Fibroblast of skin of left biceps (primary cell): ENCODE data around the gene HNRNPA2B1.
"Not testable (repeated sequence)": the region's sequence is repeated elsewhere in the genome, so short reads cannot be mapped to it uniquely, and the experiment has no call there.

Experiments used
- DNase-seq, 2 experiments: peaks; one replicate each; pipeline ENCODE4 v3.0.0-alpha.2; 2013; ENCODE audit warnings: low read depth in 2 of 2

Gene HNRNPA2B1

DNA sequence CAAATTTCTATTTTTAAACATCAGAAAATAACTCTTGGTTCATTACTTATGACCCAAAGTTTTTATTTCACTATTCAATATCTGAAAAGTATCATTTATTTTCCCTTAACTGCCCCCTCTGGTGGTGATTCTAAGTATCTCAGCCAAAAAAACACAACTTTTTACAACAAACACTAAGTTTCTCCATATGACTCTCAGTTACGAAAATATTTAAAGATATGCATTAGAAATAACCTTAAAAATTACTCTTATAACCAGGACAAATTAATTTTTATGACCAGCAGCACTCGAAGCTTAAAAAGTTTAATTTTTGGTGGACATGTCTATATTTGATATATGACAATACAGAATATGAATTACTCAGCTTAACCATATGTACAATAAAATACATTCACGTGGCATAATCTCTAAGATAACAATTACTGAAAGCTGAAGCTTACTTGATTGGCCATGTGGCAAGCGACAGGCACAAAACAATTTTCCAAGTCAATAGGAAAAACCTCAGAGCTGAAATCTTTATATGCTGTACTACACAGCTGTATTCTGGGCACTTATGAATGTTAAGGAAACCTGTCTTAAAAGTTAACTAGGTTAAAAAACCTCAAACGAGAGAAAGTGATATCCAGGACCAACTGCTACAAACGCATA lies 2.3 kb downstream of the HNRNPA2B1 start:
- no peak for DNase-seq

GRCh38 chr7:26197153-26198115 lies 3.1 kb downstream of the HNRNPA2B1 start:
- DNase-seq: no peak

- DNase-seq: no peak
Measured at GRCh38 chr7:26195867-26196657, 4.5 kb downstream of the HNRNPA2B1 start.

GRCh38 chr7:26195182-26195581 lies 5.4 kb downstream of the HNRNPA2B1 start:
- DNase-seq: no peak

DNA sequence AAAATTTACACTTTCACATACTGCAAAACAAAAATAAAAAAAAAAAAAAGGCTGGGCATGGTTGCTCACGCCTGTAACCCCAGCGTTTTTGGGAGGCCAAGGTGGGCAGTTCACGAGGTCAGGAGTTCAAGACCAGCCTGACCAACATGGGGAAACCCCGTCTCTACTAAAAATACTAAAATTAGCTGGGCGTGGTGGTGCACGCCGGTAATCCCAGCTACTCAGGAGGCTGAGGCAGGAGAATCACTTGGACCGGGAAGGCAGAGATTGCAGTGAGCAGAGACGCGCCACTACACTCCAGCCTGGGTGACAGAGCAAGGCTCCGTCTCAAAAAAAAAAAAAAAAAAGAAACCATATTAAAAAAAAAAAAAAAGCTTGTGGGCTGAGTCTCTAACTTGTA lies 5.8 kb downstream of the HNRNPA2B1 start:
- not testable (repeated sequence) for DNase-seq

DNA sequence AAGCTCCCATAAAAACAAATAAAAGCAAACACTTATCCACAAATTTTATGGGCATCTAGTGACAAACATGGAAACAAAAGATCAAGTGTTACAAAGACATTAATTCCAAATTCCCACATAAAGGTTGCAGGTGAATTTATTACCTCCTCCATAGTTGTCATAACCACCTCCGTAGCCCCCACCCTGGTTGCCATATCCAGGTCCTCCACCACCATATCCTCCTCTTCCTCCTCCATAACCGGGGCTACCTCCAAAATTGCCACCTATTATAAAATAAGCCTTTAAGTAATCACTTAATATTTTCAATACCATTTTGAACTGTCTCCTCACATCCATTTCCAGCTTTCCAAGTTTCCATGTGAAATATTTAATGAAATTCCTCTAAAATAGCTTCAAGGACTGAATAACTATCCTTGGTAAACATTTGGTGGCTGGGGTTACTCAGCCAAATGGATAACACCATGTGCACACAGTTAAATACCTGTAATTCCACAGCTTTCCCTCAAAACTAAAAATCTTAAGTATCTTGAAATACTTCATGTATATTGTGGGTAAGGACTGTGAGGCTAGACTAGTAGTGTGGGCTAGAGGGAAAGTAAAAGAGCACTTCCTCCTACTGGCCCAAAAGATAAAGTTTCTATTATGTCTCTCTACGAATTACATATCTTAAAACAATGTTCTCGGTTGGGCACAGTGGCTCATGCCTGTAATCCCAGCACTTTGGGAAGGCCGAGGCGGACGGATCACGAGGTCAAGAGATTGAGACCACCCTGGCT lies 6.9 kb downstream of the HNRNPA2B1 start:
- DNase-seq: no peak

GRCh38 chr7:26192485-26193087 lies 8.0 kb downstream of the HNRNPA2B1 start:
- DNase-seq: no peak

DNA sequence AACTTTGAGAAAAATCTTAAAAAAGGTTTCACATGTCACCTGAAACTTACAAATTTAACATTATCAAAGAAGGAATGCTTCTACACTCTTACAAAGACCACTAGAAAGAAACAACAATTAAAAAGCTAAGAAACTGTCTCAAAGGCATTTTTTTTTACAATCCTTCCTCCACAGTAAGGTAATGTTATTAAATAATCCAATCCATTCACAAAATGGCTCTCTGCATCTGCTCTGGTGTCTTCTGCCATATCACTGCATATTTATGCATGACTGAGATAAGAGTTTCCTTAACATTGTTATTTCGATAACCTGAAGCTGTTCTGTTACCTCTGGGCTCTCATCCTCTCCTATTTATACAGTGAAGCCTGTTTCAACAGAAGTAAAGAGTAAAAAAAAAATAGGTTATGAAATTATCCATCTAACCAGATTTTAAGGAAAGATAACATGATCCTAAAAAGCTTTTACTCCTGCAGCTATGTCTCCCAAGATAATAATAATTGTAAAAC lies 8.5 kb downstream of the HNRNPA2B1 start:
- DNase-seq: no peak

- DNase-seq: no peak
Measured at GRCh38 chr7:26191233-26191973, 9.1 kb downstream of the HNRNPA2B1 start.

- no peak for DNase-seq
Measured at GRCh38 chr7:26190417-26190869, 10.1 kb downstream of the HNRNPA2B1 start.

DNA sequence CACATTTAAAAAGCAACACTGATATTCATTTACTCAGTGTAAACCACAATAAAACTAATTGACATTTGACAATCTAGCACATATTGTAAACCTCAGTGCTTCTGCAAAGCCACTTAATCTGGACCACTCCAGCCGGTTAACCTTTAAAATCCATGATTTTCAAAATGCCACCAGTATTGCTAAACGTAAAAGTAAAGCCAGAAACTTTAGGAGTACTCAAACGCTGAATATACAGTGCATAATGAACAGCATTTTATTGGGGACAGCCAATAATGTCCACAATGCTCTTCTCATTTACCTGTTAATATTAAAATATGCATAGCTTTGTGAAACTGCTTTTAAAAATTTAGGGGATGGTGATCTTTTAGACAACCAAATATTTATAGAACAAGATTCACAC lies 10.8 kb downstream of the HNRNPA2B1 start:
- DNase-seq: no peak

DNA sequence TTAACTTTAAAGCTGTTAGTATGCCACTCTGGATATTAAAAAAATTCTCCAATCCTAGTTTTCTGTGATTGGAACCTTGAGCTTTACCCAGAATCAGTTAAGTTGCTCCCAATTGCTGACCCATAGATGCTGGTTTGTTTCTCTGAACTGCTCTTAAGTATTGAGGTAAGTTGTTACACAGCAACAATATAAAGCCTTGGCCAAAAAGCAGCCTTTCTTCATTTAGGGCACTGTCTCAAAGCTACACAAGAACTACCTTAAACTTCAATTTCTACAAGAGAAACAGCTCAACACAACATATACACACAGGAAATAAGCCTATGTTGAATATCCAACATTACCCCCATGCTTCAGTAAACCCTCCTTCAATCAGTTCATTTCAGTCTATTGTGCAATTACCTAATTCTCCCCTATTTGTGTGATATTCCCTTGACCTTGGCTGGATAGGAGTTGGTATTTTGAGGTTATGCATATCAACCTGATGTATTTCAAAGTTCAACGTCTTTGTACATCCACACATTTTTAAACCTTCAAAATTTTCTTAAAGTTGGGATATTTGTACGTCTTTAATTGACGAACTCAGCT lies 11.5 kb downstream of the HNRNPA2B1 start:
- no peak for DNase-seq

DNA sequence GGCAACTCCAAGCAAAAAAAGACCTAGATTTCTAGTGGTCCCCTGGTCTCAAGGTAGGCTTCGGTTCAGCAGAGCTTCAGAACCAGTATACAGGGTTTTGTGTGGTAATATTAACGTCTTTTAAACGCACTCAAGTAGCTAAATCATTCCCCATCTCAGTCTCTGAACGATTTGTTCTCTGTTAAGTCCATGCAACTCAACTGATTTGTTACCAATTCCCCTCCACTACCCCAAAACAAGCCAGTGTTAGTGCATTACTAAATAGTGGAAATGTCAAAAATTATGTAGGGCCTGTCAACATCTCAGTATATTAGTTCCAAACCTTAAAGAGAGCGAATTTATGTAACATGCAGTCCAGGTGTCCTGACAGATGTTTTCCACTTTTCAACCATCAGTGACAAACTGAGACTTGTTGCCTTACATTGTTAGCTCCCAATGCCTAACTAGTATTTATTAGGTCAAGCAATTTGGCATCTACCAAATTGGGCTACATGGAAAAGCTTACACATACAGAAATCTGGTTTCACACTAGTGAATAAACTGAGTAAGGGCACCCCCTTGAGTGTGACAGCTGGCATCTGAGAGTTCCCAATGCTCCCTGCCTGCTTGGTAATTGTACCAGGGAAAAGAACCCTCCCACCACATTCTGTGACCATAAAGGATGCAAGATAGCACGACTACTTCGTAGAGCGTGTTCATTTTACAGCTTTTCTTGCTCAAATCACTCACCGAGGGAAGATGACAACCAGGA lies 12.2 kb downstream of the HNRNPA2B1 start:
- DNase-seq: no peak

GRCh38 chr7:26187380-26188205 lies 13.0 kb downstream of the HNRNPA2B1 start:
- no peak for DNase-seq

GRCh38 chr7:26186364-26187311 lies 13.9 kb downstream of the HNRNPA2B1 start:
- DNase-seq: no peak

- DNase-seq: no peak
Measured at GRCh38 chr7:26185844-26186180, 14.7 kb downstream of the HNRNPA2B1 start.
